Transverse colon (tissue), 3 donors: ENCODE data around the gene MTRFR.

ENCODE experiments used
- POLR2A ChIP-seq: fragments of 450-650 bp; IDR thresholded peaks from one replicate; pipeline ENCODE4 v1.6.1; 2016; ENCODE audit warnings: antibody characterized with exemption, mild to moderate bottlenecking, moderate library complexity
- TF ChIP-seq, protein P1 (sequence below), 5 experiments: fragments of 200-600 bp in 3 of 5; fragments of 450-650 bp in 2 of 5; sonication (generic) in 3 of 5; IDR thresholded peaks; 1 replicate in 2 of 5; 2 replicates in 3 of 5; pipeline ENCODE4 v1.5.1; 2016 to 2017; ENCODE audit warnings: antibody characterized with exemption in 5 of 5, inconsistent platforms in 3 of 5, mild to moderate bottlenecking in 2 of 5, moderate library complexity in 1 of 5

GRCh38 chr12:123282111-123282510 is 48.9 kb downstream of the MTRFR start:
- TF ChIP-seq, protein P1, sequence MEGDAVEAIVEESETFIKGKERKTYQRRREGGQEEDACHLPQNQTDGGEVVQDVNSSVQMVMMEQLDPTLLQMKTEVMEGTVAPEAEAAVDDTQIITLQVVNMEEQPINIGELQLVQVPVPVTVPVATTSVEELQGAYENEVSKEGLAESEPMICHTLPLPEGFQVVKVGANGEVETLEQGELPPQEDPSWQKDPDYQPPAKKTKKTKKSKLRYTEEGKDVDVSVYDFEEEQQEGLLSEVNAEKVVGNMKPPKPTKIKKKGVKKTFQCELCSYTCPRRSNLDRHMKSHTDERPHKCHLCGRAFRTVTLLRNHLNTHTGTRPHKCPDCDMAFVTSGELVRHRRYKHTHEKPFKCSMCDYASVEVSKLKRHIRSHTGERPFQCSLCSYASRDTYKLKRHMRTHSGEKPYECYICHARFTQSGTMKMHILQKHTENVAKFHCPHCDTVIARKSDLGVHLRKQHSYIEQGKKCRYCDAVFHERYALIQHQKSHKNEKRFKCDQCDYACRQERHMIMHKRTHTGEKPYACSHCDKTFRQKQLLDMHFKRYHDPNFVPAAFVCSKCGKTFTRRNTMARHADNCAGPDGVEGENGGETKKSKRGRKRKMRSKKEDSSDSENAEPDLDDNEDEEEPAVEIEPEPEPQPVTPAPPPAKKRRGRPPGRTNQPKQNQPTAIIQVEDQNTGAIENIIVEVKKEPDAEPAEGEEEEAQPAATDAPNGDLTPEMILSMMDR (IDR thresholded peaks at IDR 0.05) = no peak
- TF ChIP-seq POLR2A = no peak
